Neural cell (in vitro differentiated cells): Measurements from ENCODE around the gene UNC5CL. TPM values are rescaled to one million over a fixed set of nuclear protein-coding genes. Genes with fewer than 3 reads are reported as not detected.

Source experiments
- H2AFZ ChIP-seq: fragments of 200-600, 300-800 bp; sonication (generic), shearing (Covaris generic); 2 replicates; pipeline ENCODE4 v1.6.0; 2014; ENCODE audit warnings: low read depth, mild to moderate bottlenecking, antibody characterized with exemption, low read length, moderate library complexity
- H3F3A ChIP-seq: fragments of 200-600 bp; shearing (Covaris generic); 2 replicates; pipeline ENCODE4 v1.6.1; 2016; ENCODE audit warnings: mild to moderate bottlenecking, moderate library complexity, mixed read lengths, antibody characterized with exemption, low read length; ENCODE audit not compliant: insufficient read depth, poor library complexity, severe bottlenecking
- H3K27ac ChIP-seq: fragments of 200-600, 300-800 bp; sonication (generic), shearing (Covaris generic); 2 replicates; pipeline ENCODE4 v1.5.1; 2014; ENCODE audit warnings: mild to moderate bottlenecking, low read length, moderate library complexity
- H3K27me3 ChIP-seq: fragments of 300-800, 200-600 bp; sonication (generic), shearing (Covaris generic); 2 replicates; pipeline ENCODE4 v1.6.0; 2014; ENCODE audit warnings: mild to moderate bottlenecking, low read depth, low read length, moderate library complexity; ENCODE audit not compliant: insufficient read depth
- H3K36me3 ChIP-seq: fragments of 300-800, 200-600 bp; sonication (generic), shearing (Covaris generic); 2 replicates; pipeline ENCODE4 v1.5.1; 2014; ENCODE audit warnings: mild to moderate bottlenecking, antibody characterized with exemption, low read length, moderate library complexity; ENCODE audit not compliant: insufficient read depth
- H3K4me2 ChIP-seq: fragments of 300-800, 200-600 bp; sonication (generic), shearing (Covaris generic); 2 replicates; pipeline ENCODE4 v1.6.0; 2014; ENCODE audit warnings: mild to moderate bottlenecking, low read length
- H3K4me3 ChIP-seq: fragments of 300-800, 200-600 bp; sonication (generic), shearing (Covaris generic); 2 replicates; pipeline ENCODE4 v1.5.1; 2014; ENCODE audit warnings: mild to moderate bottlenecking, low read length, moderate library complexity
- H3K79me2 ChIP-seq: fragments of 200-600 bp; shearing (Covaris generic); replicated peaks from 2 replicates; pipeline ENCODE4 v1.6.0; 2014; ENCODE audit warnings: mild to moderate bottlenecking, low read length, moderate library complexity; ENCODE audit not compliant: insufficient read depth
- H3K9ac ChIP-seq: fragments of 300-800, 200-600 bp; sonication (generic), shearing (Covaris generic); 2 replicates; pipeline ENCODE4 v1.6.1; 2016; ENCODE audit warnings: mild to moderate bottlenecking, low read length, mixed read lengths
- H3K9me2 ChIP-seq: fragments of 200-600 bp; shearing (Covaris generic); 2 replicates; pipeline ENCODE4 v1.6.1; 2016; ENCODE audit warnings: mild to moderate bottlenecking, low read length, mixed read lengths; ENCODE audit not compliant: insufficient read depth
- H3K9me3 ChIP-seq: fragments of 200-600, 300-800 bp; sonication (generic), shearing (Covaris generic); 2 replicates; pipeline ENCODE4 v1.6.1; 2016; ENCODE audit warnings: mild to moderate bottlenecking, mixed run types, low read length, moderate library complexity, mixed read lengths
- H4K20me1 ChIP-seq: fragments of 200-600 bp; shearing (Covaris generic); 2 replicates; pipeline ENCODE4 v1.6.1; 2016; ENCODE audit warnings: mild to moderate bottlenecking, mixed run types; ENCODE audit not compliant: insufficient read depth
- EP300 ChIP-seq: fragments of 450-650 bp; conservative IDR thresholded peaks from 2 replicates; pipeline ENCODE4 v1.6.1; 2014; ENCODE audit warnings: antibody characterized with exemption, mild to moderate bottlenecking, moderate library complexity; ENCODE audit not compliant: poor library complexity, severe bottlenecking
- EZH2 ChIP-seq: fragments of 200-600, 300-800 bp; shearing (Covaris generic), sonication (generic); IDR thresholded peaks from 2 replicates; pipeline ENCODE4 v1.6.1; 2014; ENCODE audit warnings: antibody characterized with exemption, low read length, borderline replicate concordance, mild to moderate bottlenecking; ENCODE audit not compliant: insufficient read depth, poor library complexity, severe bottlenecking
- MXI1 ChIP-seq: fragments of 450-650 bp; conservative IDR thresholded peaks from 2 replicates; pipeline ENCODE4 v1.6.1; 2014; ENCODE audit warnings: antibody characterized with exemption, mild to moderate bottlenecking; ENCODE audit not compliant: poor library complexity, severe bottlenecking
- POLR2AphosphoS5 ChIP-seq: IDR thresholded peaks from 2 replicates; pipeline ENCODE4 v1.6.1; 2012
- RAD21 ChIP-seq: fragments of 450-650 bp; conservative IDR thresholded peaks from 2 replicates; pipeline ENCODE4 v1.6.1; 2014; ENCODE audit warnings: antibody characterized with exemption, mild to moderate bottlenecking, moderate library complexity
- REST ChIP-seq: IDR thresholded peaks from 2 replicates; pipeline ENCODE4 v1.6.1; 2012; ENCODE audit warnings: borderline replicate concordance
- SMC3 ChIP-seq: fragments of 450-650 bp; conservative IDR thresholded peaks from 2 replicates; pipeline ENCODE4 v1.6.1; 2014; ENCODE audit warnings: antibody characterized with exemption, mild to moderate bottlenecking, moderate library complexity; ENCODE audit not compliant: poor library complexity
- TAF1 ChIP-seq: IDR thresholded peaks from 2 replicates; pipeline ENCODE4 v1.6.1; 2012; ENCODE audit warnings: low read depth
- polyA plus RNA-seq: library from polyadenylated mRNA; depleted of rRNA; stranded (reverse); fragments of >200 nt; gene quantifications from 2 replicates; pipeline ENCODE4 v1.2.3, GENCODE V29; 2014
- TF ChIP-seq, protein P1 (sequence below): fragments of 450-650 bp; IDR thresholded peaks from 2 replicates; pipeline ENCODE4 v1.5.1; 2014; ENCODE audit warnings: antibody characterized with exemption, mild to moderate bottlenecking, moderate library complexity; ENCODE audit not compliant: poor library complexity, severe bottlenecking

The UNC5CL gene
- polyA plus RNA-seq, 1 donor from 2014 or later, result 1.0 TPM

GRCh38 chr6:41025966-41026530, 13.0 kb downstream of the UNC5CL start:
- Histone ChIP-seq H3K9me2 (no peaks in the 10 kb centered on the region), H3K4me3 (no peak overlapping the region), H3K4me2 (no peak overlapping the region), H3F3A (no peaks in the 10 kb centered on the region), H3K9me3 (no peaks in the 10 kb centered on the region), H3K27ac (no peak overlapping the region), H3K27me3 (peaks cover 11% of the 10 kb centered on the region), H3K79me2 (no peaks in the 10 kb centered on the region), H2AFZ (no peak overlapping the region), H3K9ac (no peak overlapping the region), H4K20me1 (no peaks in the 10 kb centered on the region), H3K36me3 (no peaks in the 10 kb centered on the region)
- no peak for TF ChIP-seq SMC3
- TF ChIP-seq MXI1, result no peak
- no peak for TF ChIP-seq EZH2
- TF ChIP-seq TAF1, result no peak
- TF ChIP-seq, protein P1, sequence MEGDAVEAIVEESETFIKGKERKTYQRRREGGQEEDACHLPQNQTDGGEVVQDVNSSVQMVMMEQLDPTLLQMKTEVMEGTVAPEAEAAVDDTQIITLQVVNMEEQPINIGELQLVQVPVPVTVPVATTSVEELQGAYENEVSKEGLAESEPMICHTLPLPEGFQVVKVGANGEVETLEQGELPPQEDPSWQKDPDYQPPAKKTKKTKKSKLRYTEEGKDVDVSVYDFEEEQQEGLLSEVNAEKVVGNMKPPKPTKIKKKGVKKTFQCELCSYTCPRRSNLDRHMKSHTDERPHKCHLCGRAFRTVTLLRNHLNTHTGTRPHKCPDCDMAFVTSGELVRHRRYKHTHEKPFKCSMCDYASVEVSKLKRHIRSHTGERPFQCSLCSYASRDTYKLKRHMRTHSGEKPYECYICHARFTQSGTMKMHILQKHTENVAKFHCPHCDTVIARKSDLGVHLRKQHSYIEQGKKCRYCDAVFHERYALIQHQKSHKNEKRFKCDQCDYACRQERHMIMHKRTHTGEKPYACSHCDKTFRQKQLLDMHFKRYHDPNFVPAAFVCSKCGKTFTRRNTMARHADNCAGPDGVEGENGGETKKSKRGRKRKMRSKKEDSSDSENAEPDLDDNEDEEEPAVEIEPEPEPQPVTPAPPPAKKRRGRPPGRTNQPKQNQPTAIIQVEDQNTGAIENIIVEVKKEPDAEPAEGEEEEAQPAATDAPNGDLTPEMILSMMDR, result no peak
- TF ChIP-seq REST, result no peak
- TF ChIP-seq POLR2AphosphoS5, result no peak
- no peak for TF ChIP-seq RAD21
- no peak for TF ChIP-seq EP300

- Histone ChIP-seq H3K79me2 (no peaks in the 10 kb centered on the region), H3K9me2 (no peaks in the 10 kb centered on the region), H4K20me1 (no peaks in the 10 kb centered on the region), H3F3A (no peaks in the 10 kb centered on the region), H3K4me3 (no peak overlapping the region), H3K4me2 (no peak overlapping the region), H3K27me3 (peaks cover 5% of the 10 kb centered on the region), H2AFZ (no peak overlapping the region), H3K27ac (no peak overlapping the region), H3K9ac (no peak overlapping the region), H3K9me3 (peaks cover 3% of the 10 kb centered on the region), H3K36me3 (no peaks in the 10 kb centered on the region)
- no peak for TF ChIP-seq SMC3
- no peak for TF ChIP-seq TAF1
- TF ChIP-seq RAD21, result no peak
- TF ChIP-seq EZH2, result no peak
- TF ChIP-seq, protein P1, result no peak
- TF ChIP-seq REST, result no peak
- no peak for TF ChIP-seq EP300
- TF ChIP-seq POLR2AphosphoS5, result no peak
- no peak for TF ChIP-seq MXI1
Measured at GRCh38 chr6:41023114-41023513, 15.9 kb downstream of the UNC5CL start.
